PC-9 (cell line): ENCODE measurements around the gene ANO2. TPM values are rescaled to one million over a fixed set of nuclear protein-coding genes. Genes with fewer than 3 reads are reported as not detected.

ENCODE experiments used
- BruUV-seq: library from RNA; stranded (reverse); fragments of 400-500 nt; replicated peaks from 2 replicates; lab custom pipeline; 2021; lab: Mats Ljungman, UMichigan
- CTCF ChIA-PET: fragments of 300-600 bp; sonication (Branson Sonifier 250); formaldehyde crosslinking; loops from one replicate; lab custom pipeline; 2022; ENCODE audit warnings: antibody characterized with exemption; lab: Charles Lee
- POLR2A ChIA-PET: fragments of 300-600 bp; sonication (Branson Sonifier 250); formaldehyde crosslinking; loops from one replicate; lab custom pipeline; 2022; ENCODE audit warnings: antibody characterized with exemption; ENCODE audit not compliant: unreplicated experiment; lab: Charles Lee
- DNase-seq, 2 experiments: peaks; one replicate each; pipeline versions ENCODE4 v3.0.0 to v3.0.0-alpha.2; 2015 to 2022; ENCODE audit warnings: mixed read lengths in 1 of 2
- H2AFZ ChIP-seq: fragments of 200-600 bp; sonication (generic); 2 replicates; pipeline ENCODE4 v1.8.1; 2017; ENCODE audit warnings: antibody characterized with exemption
- H3F3A ChIP-seq: fragments of 200-600 bp; sonication (generic); 2 replicates; pipeline ENCODE4 v1.8.1; 2017; ENCODE audit warnings: antibody characterized with exemption, mild to moderate bottlenecking, low read depth; ENCODE audit not compliant: insufficient read depth
- H3K27ac ChIP-seq: fragments of 200-600 bp; sonication (generic); 2 replicates; pipeline ENCODE4 v1.6.1; 2016; ENCODE audit warnings: mixed run types
- H3K27me3 ChIP-seq: fragments of 200-600 bp; sonication (generic); 2 replicates; pipeline ENCODE4 v1.6.1; 2016; ENCODE audit warnings: low read depth, mixed run types; ENCODE audit not compliant: insufficient read depth
- H3K36me3 ChIP-seq: fragments of 200-600 bp; sonication (generic); 2 replicates; pipeline ENCODE4 v1.6.1; 2016; ENCODE audit warnings: low read depth, mixed run types
- H3K4me1 ChIP-seq: fragments of 200-600 bp; sonication (generic); replicated peaks from 2 replicates; pipeline ENCODE4 v1.6.1; 2016; ENCODE audit warnings: mixed run types; ENCODE audit not compliant: insufficient read depth
- H3K4me2 ChIP-seq: fragments of 200-600 bp; sonication (generic); 2 replicates; pipeline ENCODE4 v1.6.1; 2017; ENCODE audit warnings: mixed run types
- H3K4me3 ChIP-seq: fragments of 200-600 bp; sonication (generic); 2 replicates; pipeline ENCODE4 v1.6.1; 2016; ENCODE audit warnings: mixed run types
- H3K79me2 ChIP-seq: fragments of 200-600 bp; sonication (generic); 2 replicates; pipeline ENCODE4 v1.6.1; 2017; ENCODE audit warnings: low read depth, mixed run types
- H3K9me2 ChIP-seq: fragments of 200-600 bp; sonication (generic); 2 replicates; pipeline ENCODE4 v1.8.1; 2017; ENCODE audit warnings: mild to moderate bottlenecking; ENCODE audit not compliant: insufficient read depth
- H3K9me3 ChIP-seq: fragments of 200-600 bp; sonication (generic); 2 replicates; pipeline ENCODE4 v1.8.1; 2016; ENCODE audit warnings: low read depth; ENCODE audit not compliant: insufficient read depth
- H4K20me1 ChIP-seq: fragments of 200-600 bp; sonication (generic); 2 replicates; pipeline ENCODE4 v1.8.1; 2017; ENCODE audit not compliant: insufficient read depth
- CTCF ChIP-seq: fragments of 200-600 bp; sonication (generic); conservative IDR thresholded peaks from 2 replicates; pipeline ENCODE4 v1.6.1; 2017; ENCODE audit warnings: mixed run types, antibody characterized with exemption, mild to moderate bottlenecking, moderate library complexity
- EZH2 ChIP-seq: fragments of 200-600 bp; sonication (generic); IDR thresholded peaks from 2 replicates; pipeline ENCODE4 v1.8.0; 2017; ENCODE audit warnings: antibody characterized with exemption, low read depth
- intact Hi-C: fragments of 100-400 bp; cut with micrococcal nuclease; formaldehyde crosslinking; loops from one replicate; pipeline ENCODE4 v1.10.0; 2022; ENCODE audit not compliant: unreplicated experiment
- total RNA-seq: library from RNA; stranded (reverse); gene quantifications from 2 replicates; pipeline ENCODE4 v1.2.3, GENCODE V29; 2021

ANO2 gene
- total RNA-seq, 1 experiment from 2014 or later = not detected

GRCh38 chr12:5861416-5861815 lies 83.6 kb downstream of the ANO2 start:
- BruUV-seq = no TSS peak
- no peaks in the 10 kb centered on the region for H3F3A ChIP-seq
- ChIA-PET CTCF (no interaction called here), POLR2A (no interaction called here)
- TF ChIP-seq CTCF (no peak), EZH2 (no peak)
- H3K36me3 ChIP-seq = no peaks in the 10 kb centered on the region
- H3K9me2 ChIP-seq = no peaks in the 10 kb centered on the region
- no peak overlapping the region for H2AFZ ChIP-seq
- H3K9me3 ChIP-seq = no peaks in the 10 kb centered on the region
- no peak for DNase-seq
- no peaks in the 10 kb centered on the region for H3K4me1 ChIP-seq
- no peak overlapping the region for H3K4me3 ChIP-seq
- H3K27me3 ChIP-seq = peaks cover 61% of the 10 kb centered on the region
- H4K20me1 ChIP-seq = no peaks in the 10 kb centered on the region
- intact Hi-C loops = no loop called here
- H3K79me2 ChIP-seq = no peaks in the 10 kb centered on the region
- H3K27ac ChIP-seq = no peak overlapping the region
- no peak overlapping the region for H3K4me2 ChIP-seq

- ChIA-PET POLR2A (no interaction called here), CTCF (no interaction called here)
- TF ChIP-seq CTCF (no peak), EZH2 (no peak)
- Histone ChIP-seq H3K4me1 (no peaks in the 10 kb centered on the region), H2AFZ (no peak overlapping the region), H3F3A (no peaks in the 10 kb centered on the region), H3K27me3 (peaks cover 94% of the 10 kb centered on the region), H3K4me2 (no peak overlapping the region), H3K36me3 (no peaks in the 10 kb centered on the region), H3K9me3 (no peaks in the 10 kb centered on the region), H4K20me1 (no peaks in the 10 kb centered on the region), H3K27ac (no peak overlapping the region), H3K4me3 (no peak overlapping the region), H3K9me2 (no peaks in the 10 kb centered on the region), H3K79me2 (no peaks in the 10 kb centered on the region)
- BruUV-seq = no TSS peak
- no peak for DNase-seq
- intact Hi-C loops = no loop called here
Observed at GRCh38 chr12:5856692-5857091, 88.4 kb downstream of the ANO2 start.

GRCh38 chr12:5846950-5847349 lies 98.1 kb downstream of the ANO2 start:
- BruUV-seq = no TSS peak
- H3K4me2 ChIP-seq = no peak overlapping the region
- H3K27me3 ChIP-seq = peaks cover 91% of the 10 kb centered on the region
- no peaks in the 10 kb centered on the region for H3K36me3 ChIP-seq
- H4K20me1 ChIP-seq = no peaks in the 10 kb centered on the region
- ChIA-PET POLR2A (no interaction called here), CTCF (no interaction called here)
- H3K9me2 ChIP-seq = no peaks in the 10 kb centered on the region
- intact Hi-C loops = no loop called here
- H3K27ac ChIP-seq = no peak overlapping the region
- H2AFZ ChIP-seq = no peak overlapping the region
- no peak for DNase-seq
- H3F3A ChIP-seq = no peaks in the 10 kb centered on the region
- TF ChIP-seq CTCF = no peak
- TF ChIP-seq EZH2 = no peak
- no peaks in the 10 kb centered on the region for H3K9me3 ChIP-seq
- no peaks in the 10 kb centered on the region for H3K4me1 ChIP-seq
- no peak overlapping the region for H3K4me3 ChIP-seq
- no peaks in the 10 kb centered on the region for H3K79me2 ChIP-seq
